Stimulated activated memory B cell treated with anti-CD40 and anti-IgM and Interleukin-4, amounts not matched to agents 10 μg/mL and 1 μg/mL and 100 μg/mL, for 72 hours (primary cell): Measurements from ENCODE around the gene PLCB3.

ENCODE experiments used
- ATAC-seq: fragments of 150-1000 bp; cut with Tn5 transposase; 2 replicates; pipeline ENCODE4 v1.10.0; 2021
- H3K27ac Mint-ChIP-seq: one replicate; pipeline ENCODE4 v1.8.0; 2022; ENCODE audit warnings: mild to moderate bottlenecking, mixed read lengths
- H3K27me3 Mint-ChIP-seq: one replicate; pipeline ENCODE4 v1.8.0; 2022; ENCODE audit warnings: mixed read lengths
- H3K36me3 Mint-ChIP-seq: one replicate; pipeline ENCODE4 v1.8.0; 2022; ENCODE audit warnings: mixed read lengths
- H3K4me1 Mint-ChIP-seq: one replicate; pipeline ENCODE4 v1.8.0; 2022; ENCODE audit warnings: mixed read lengths
- H3K4me3 Mint-ChIP-seq: one replicate; pipeline ENCODE4 v1.8.0; 2022; ENCODE audit warnings: mild to moderate bottlenecking, moderate library complexity, mixed read lengths
- H3K9me3 Mint-ChIP-seq: one replicate; pipeline ENCODE4 v1.8.0; 2022; ENCODE audit warnings: mixed read lengths

PLCB3 gene

DNA sequence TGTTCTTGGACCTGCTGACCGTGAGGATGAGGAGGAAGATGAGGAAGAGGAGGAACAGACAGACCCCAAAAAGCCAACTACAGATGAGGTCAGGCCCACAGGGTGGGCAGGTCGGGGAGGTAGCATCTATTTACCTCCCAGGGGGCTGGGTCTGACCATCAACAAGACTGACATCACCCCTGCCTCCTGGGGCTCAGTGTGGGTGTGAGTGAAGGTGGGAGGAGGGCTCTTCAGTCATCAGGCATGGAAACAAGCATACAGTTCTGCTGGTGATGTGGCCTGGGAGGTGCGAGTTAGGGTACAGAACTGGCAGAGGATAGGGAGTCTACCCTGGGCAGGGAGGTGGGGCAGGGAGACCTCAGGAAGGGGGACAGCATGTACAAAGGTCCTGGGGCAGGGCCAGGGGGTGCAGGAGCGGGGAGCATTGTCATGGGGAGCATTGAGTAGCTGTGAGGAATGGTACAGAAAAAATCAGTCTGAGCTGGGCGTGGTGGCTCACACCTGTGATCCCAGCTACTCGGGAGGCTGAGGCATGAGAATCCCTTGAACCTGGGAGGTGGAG lies 8.9 kb downstream of the PLCB3 start:
- H3K4me3 Mint-ChIP-seq, result no peak overlapping the region
- peak overlapping the region; percentile 61 for H3K27ac Mint-ChIP-seq
- peaks cover 15% of the 10 kb centered on the region for H3K4me1 Mint-ChIP-seq
- no peaks in the 10 kb centered on the region for H3K9me3 Mint-ChIP-seq
- no peaks in the 10 kb centered on the region for H3K27me3 Mint-ChIP-seq
- ATAC-seq, result peak; percentile 49
- peaks cover 39% of the 10 kb centered on the region for H3K36me3 Mint-ChIP-seq

DNA sequence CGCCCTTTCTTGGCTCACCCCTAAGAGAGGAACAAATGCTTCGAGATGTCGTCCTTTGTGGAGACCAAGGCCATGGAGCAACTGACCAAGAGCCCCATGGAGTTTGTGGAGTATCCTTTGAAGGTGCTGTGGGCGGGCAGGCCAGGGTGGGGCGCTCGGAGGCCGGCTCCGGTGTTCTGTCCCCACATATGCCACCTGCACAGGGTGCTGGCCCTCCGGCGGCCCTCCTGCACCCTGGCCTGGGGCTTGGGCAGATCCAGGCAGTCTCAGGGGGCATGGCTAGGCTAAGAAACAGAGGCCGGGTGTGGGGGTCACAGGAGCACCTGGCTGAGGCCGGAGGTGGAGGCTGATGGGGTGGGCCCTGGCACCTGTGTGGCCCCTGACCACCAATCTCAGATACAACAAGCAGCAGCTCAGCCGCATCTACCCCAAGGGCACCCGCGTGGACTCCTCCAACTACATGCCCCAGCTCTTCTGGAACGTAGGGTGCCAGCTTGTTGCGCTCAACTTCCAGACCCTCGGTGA lies 10.3 kb downstream of the PLCB3 start:
- Mint-ChIP-seq H3K4me1 (peaks cover 15% of the 10 kb centered on the region), H3K27ac (no peak overlapping the region), H3K9me3 (no peaks in the 10 kb centered on the region), H3K4me3 (no peak overlapping the region), H3K27me3 (no peaks in the 10 kb centered on the region), H3K36me3 (peaks cover 39% of the 10 kb centered on the region)
- no peak for ATAC-seq

DNA sequence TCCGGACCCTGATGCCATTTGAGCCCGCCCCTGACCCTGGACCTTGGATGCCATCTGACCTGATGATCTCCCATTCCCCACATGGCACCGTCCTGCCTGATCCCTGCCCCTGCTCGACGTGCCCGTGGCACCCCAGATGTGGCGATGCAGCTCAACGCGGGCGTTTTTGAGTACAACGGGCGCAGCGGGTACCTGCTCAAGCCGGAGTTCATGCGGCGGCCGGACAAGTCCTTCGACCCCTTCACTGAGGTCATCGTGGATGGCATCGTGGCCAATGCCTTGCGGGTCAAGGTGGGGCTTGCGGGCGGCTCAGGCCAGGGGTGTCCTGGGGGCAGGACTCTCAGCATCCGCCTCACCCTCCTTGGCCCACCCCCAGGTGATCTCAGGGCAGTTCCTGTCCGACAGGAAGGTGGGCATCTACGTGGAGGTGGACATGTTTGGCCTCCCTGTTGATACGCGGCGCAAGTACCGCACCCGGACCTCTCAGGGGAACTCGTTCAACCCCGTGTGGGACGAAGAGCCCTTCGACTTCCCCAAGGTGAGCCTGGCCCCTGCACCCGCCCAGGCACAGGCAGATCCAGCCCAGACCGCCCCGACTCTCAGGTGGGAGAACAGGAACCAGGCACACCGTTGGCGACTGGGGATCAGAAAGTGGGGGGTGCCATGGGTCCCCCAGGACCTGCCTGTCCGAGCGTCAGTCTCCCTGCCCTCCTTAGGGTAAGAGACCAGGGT lies 11.1 kb downstream of the PLCB3 start:
- Mint-ChIP-seq H3K36me3 (peaks cover 39% of the 10 kb centered on the region), H3K27ac (no peak overlapping the region), H3K4me1 (peaks cover 15% of the 10 kb centered on the region), H3K27me3 (no peaks in the 10 kb centered on the region), H3K9me3 (no peaks in the 10 kb centered on the region), H3K4me3 (no peak overlapping the region)
- ATAC-seq, result no peak

DNA sequence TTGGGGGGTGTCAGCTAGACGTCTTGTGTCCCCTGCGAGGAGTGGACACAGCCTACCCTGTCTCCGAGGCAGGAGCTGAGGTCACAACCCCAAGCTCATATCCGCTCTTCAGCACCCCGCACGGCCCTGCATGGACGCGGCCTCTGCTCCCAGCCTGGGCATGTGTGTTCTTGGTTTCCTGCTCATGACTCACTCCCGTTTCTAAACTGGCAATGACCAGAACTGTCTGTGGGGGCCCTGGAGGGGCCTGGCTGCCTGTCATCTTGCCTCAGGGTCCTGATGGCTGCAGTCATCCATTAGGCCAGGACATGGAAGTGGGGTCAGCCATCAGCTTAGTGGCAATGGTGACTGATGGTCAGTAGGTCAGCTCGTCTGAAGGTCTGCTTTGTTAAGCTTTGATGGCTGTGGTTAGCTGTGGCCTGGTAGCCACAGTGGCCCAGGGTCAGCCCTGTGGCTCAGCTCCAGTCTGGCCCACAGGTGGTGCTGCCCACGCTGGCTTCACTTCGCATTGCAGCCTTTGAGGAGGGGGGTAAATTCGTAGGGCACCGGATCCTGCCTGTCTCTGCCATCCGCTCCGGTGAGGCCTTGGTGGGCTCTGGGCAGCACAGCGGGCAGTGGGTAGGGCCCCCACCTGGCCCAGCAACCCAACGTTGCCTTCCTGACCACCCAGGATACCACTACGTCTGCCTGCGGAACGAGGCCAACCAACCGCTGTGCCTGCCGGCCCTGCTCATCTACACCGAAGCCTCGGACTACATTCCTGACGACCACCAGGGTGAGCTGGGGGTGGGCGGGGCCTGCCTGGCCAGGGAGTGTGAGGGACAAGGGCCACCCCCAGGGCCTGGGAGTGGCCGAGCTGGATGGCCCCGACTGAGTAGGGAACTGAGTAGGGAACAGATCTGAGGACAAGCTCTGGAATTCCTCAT lies 12.0 kb downstream of the PLCB3 start:
- Mint-ChIP-seq H3K4me1 (peaks cover 22% of the 10 kb centered on the region), H3K9me3 (no peaks in the 10 kb centered on the region), H3K27ac (no peak overlapping the region), H3K36me3 (peaks cover 32% of the 10 kb centered on the region), H3K27me3 (no peaks in the 10 kb centered on the region), H3K4me3 (no peak overlapping the region)
- no peak for ATAC-seq

DNA sequence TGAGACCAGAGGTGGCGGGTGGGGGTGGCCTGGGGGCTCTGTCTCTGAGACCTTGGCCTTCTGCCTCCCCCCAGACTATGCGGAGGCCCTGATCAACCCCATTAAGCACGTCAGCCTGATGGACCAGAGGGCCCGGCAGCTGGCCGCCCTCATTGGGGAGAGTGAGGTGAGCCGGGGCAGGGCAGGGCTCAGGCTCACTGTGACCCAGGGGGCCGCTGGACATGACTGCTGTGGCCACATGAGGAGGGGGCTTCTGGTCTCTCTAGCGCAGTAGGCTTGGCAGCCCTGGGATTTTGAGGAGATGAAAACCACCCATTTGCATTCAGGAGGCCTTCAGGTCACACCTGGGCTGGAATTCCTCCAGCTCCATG lies 12.6 kb downstream of the PLCB3 start:
- H3K4me3 Mint-ChIP-seq, result no peak overlapping the region
- peaks cover 29% of the 10 kb centered on the region for H3K4me1 Mint-ChIP-seq
- no peaks in the 10 kb centered on the region for H3K9me3 Mint-ChIP-seq
- no peak overlapping the region for H3K27ac Mint-ChIP-seq
- peaks cover 31% of the 10 kb centered on the region for H3K36me3 Mint-ChIP-seq
- ATAC-seq, result no peak
- H3K27me3 Mint-ChIP-seq, result no peaks in the 10 kb centered on the region

DNA sequence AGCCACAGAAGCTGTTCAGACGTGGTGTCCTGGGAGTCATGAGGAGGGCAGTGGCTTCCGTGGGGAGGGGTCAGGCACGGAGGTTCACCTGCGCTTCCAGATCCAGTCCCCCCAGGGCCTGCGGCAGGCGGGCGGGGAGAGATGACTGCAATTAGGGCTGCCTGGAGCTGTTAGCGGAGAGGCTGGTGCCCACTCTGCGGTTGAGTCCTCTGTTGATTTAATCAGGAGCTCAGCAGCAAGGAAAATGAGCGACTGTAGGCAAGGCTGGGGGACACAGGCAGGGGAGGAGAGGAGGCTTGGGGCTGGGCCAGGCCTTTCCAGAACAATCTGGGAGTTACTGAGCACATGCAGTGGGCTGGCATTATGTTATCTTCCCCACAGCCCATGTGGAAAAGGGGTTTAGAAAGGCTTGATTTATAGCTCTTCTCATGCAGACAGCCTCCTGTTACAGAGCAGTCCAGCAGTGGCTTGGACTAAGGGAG lies 13.1 kb downstream of the PLCB3 start:
- Mint-ChIP-seq H3K36me3 (peaks cover 27% of the 10 kb centered on the region), H3K9me3 (no peaks in the 10 kb centered on the region), H3K27ac (no peak overlapping the region), H3K27me3 (no peaks in the 10 kb centered on the region), H3K4me1 (peaks cover 29% of the 10 kb centered on the region), H3K4me3 (no peak overlapping the region)
- ATAC-seq, result no peak

DNA sequence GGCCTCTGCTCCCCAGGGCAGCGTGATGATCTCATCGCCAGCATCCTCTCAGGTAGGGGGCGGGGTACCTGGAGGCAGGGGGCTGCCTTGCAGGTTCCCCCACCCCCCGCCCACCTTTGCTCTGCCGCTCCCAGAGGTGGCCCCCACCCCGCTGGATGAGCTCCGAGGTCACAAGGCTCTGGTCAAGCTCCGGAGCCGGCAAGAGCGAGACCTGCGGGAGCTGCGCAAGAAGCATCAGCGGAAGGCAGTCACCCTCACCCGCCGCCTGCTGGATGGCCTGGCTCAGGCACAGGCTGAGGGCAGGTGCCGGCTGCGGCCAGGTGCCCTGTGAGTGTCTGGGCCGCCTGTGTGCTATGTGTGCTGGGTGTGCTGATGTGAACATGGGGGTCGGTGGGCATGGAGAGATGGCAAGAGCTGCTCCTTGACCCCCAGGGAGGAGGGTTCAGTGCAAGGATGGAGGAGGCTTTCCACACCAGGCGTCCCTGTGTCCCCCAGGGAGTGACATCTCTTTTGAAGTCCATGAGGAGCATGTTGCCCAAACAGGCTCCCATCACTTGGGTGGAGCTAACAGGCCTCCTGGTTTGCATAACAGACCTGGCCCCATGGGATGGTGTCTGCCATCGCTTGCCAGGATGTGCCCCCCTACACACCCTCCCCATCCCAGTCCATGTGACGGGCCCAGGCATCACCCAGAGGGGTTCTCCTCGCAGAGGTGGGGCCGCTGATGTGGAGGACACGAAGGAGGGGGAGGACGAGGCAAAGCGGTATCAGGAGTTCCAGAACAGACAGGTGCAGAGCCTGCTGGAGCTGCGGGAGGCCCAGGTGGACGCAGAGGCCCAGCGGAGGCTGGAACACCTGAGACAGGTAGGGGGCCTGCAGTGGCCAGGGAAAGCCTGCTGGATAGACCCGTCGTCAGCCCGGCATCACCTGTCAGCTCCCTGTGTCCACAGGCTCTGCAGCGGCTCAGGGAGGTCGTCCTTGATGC lies 14.1 kb downstream of the PLCB3 start:
- Mint-ChIP-seq H3K27me3 (no peaks in the 10 kb centered on the region), H3K4me3 (no peak overlapping the region), H3K9me3 (no peaks in the 10 kb centered on the region), H3K4me1 (peaks cover 23% of the 10 kb centered on the region), H3K27ac (no peak overlapping the region), H3K36me3 (peaks cover 16% of the 10 kb centered on the region)
- no peak for ATAC-seq

DNA sequence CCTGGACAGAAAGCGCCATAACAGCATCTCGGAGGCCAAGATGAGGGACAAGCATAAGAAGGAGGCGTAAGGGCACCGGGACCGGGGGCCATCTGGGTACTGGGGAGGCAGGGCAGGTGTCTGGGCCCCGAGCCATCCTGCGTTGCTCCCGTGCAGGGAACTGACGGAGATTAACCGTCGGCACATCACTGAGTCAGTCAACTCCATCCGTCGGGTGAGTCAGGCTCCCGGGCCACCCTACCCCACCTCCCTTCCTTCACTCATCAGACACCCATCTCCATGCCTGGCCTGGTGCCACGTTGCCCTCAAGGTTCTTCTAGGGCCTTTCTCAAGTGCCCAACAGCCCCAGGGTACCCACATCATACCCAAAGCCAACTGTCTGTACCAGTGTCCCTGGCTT lies 15.0 kb downstream of the PLCB3 start:
- peaks cover 25% of the 10 kb centered on the region for H3K4me1 Mint-ChIP-seq

DNA sequence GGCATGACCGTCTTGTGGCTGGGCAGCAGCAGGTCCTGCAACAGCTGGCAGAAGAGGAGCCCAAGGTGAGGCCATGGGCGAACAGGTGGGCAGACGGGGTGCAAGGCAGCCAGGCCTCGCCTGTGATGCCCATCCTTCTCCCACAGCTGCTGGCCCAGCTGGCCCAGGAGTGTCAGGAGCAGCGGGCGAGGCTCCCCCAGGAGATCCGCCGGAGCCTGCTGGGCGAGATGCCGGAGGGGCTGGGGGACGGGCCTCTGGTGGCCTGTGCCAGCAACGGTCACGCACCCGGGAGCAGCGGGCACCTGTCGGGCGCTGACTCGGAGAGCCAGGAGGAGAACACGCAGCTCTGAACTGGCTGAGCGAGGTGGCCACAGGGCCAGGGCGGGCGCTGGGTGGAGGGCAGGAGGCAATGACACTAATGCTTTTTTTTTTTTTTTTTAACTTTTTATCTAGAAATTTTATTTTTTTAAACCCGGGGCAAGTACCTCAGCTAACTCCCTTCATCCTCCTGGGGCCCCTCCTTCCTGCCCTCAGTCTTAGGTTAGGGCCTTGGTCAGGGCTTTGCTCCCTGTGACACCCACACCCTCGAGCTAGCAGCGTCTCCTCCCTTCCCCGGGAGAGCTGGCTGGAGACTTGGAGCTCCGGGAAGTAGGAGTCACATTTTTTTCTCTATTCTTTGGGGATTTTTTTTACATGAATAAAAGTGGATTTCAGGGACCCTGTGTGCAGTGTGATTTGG lies 16.0 kb downstream of the PLCB3 start:
- peak overlapping the region; percentile 93 for H3K27ac Mint-ChIP-seq
- H3K4me3 Mint-ChIP-seq, result no peak overlapping the region
- peaks cover 34% of the 10 kb centered on the region for H3K4me1 Mint-ChIP-seq
- H3K9me3 Mint-ChIP-seq, result no peaks in the 10 kb centered on the region
- ATAC-seq, result no peak
- H3K27me3 Mint-ChIP-seq, result no peaks in the 10 kb centered on the region
- H3K36me3 Mint-ChIP-seq, result peaks cover 9% of the 10 kb centered on the region

More for the DNA sequence above, 15.0 kb downstream of the PLCB3 start:
- H3K27me3 Mint-ChIP-seq, result no peaks in the 10 kb centered on the region
- no peaks in the 10 kb centered on the region for H3K9me3 Mint-ChIP-seq
- no peak for ATAC-seq
- H3K27ac Mint-ChIP-seq, result no peak overlapping the region
- H3K36me3 Mint-ChIP-seq, result peaks cover 16% of the 10 kb centered on the region
- no peak overlapping the region for H3K4me3 Mint-ChIP-seq

DNA sequence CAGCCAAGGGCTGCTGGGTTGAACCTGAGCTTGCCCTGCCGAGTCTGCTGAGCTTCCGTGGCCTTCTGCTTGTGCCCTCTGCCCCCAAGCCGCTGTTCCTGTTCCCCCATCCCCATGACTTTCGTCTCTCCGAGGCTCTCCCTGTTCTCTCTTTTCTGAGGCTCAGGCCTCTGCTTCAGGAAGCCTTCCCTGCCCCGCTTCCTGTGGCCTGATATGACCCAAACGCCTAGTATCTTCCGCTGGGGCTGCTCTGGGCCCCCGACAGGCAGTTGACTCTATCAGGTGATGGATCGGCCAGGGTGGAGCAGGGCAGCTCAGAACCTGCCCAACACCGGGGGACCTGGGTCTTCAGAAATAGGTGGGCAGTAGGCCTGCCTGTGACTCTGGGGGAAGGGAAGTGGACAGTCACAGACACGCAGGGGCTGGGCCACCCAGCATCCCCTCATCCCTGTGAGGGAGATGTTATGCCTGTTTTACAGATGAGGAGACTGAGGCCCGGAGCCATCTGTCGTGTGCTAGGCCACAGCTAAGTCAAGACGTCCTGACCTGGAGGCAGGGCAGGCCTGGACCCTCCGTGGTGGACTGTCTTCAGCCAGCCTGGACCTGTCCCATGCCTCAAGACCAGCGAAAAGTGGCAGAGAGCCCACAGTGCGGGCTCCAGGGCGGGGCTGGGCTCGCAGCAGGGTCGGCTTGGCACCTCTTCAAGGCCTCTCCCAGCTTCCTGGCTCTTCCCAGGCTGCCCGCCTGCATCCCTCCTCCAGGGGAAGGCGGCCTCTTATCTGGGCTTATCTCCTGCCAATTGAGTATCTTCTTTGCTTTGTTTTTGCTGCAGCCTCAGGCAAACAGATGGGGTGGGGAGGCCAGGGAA lies 16.9 kb downstream of the PLCB3 start:
- Mint-ChIP-seq H3K4me1 (peaks cover 34% of the 10 kb centered on the region), H3K36me3 (peaks cover under 1% of the 10 kb centered on the region), H3K9me3 (no peaks in the 10 kb centered on the region), H3K4me3 (peak overlapping the region; percentile 97), H3K27ac (peak overlapping the region; percentile 93), H3K27me3 (no peaks in the 10 kb centered on the region)
- no peak for ATAC-seq

DNA sequence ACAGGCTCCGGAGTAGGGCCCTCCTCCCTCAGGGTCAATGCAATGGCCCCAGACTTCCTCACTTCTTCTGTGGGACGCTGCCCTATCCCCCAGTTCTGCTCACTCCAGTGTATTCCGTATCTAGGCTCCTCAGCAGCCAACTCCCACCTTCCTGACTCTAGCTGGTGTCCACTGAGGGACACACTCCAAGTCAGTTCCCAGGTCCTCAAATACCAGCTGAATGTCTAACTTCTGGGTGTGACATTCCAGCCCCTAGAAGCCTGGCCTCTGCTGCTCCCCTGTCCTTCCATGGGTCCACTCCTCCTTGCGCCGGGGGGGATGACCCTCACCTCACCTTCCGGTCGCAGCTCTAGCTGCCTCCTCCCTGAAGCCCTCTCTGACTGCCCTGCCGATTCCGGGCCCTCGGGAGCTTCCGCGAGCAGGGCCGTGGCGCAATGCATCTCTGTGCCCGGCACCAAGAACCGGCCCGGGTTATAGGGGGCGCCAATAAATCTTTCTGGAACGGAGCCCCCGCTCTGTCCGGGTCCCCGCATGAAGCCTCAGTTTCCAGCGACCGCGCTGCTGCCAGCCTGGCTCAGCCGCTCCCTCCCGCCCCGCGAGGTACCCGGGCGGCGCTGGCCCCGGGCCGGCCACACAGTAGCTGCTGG lies 17.7 kb downstream of the PLCB3 start:
- Mint-ChIP-seq H3K4me1 (peaks cover 34% of the 10 kb centered on the region), H3K36me3 (no peaks in the 10 kb centered on the region), H3K9me3 (no peaks in the 10 kb centered on the region), H3K4me3 (peak overlapping the region; percentile 97), H3K27me3 (no peaks in the 10 kb centered on the region), H3K27ac (peak overlapping the region; percentile 93)
- peak; percentile 14 for ATAC-seq

DNA sequence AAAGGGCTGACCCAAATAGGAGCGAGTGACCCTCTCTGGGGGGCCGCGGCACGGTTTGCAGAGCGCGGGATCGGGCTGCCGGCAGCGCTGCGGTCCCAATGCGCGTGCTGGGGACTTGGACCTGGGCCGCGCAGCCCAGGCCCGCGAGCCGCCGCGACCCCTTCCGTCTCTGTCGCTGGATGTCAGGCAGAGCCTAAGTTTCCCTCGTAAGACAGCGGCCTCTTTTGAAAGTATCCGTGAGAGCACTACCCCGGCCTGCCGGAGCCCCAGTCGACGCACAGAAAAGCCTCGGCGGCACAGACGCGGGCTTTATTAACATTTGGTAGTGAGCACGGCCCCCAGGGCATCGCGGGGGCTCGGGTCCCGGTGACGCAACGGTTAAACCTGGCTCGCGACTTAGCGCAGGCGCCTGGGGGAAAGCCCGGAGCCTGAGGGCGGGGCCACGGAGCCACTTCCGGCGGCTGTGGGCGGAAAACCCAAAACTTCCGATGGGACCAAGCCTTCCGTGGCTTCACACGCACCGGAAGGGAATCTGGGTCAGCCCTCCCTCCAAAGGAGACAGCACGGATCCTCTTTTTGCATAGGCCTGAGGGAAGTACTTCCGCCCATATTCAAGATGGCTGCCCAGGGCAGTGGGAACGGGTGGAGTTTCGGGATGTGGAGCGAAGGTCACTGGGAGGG lies 18.4 kb downstream of the PLCB3 start:
- peak; percentile 89 for ATAC-seq
- no peaks in the 10 kb centered on the region for H3K27me3 Mint-ChIP-seq
- peak overlapping the region; percentile 93 for H3K27ac Mint-ChIP-seq
- no peaks in the 10 kb centered on the region for H3K36me3 Mint-ChIP-seq
- H3K9me3 Mint-ChIP-seq, result no peaks in the 10 kb centered on the region
- H3K4me3 Mint-ChIP-seq, result peak overlapping the region; percentile 97
- H3K4me1 Mint-ChIP-seq, result peaks cover 34% of the 10 kb centered on the region
